Caco-2 (cell line): ENCODE data around the gene C16orf96. TPM values are rescaled to one million over a fixed set of nuclear protein-coding genes. Genes with fewer than 3 reads are reported as not detected.

Experiments
- BruUV-seq: library from RNA; stranded (reverse); fragments of 400-500 nt; replicated peaks from 2 replicates; lab custom pipeline; 2021; lab: Mats Ljungman, UMichigan
- CTCF ChIA-PET: fragments of 300-600 bp; sonication (Branson Sonifier 250); formaldehyde crosslinking; loops from one replicate; lab custom pipeline; 2022; ENCODE audit warnings: antibody characterized with exemption; lab: Charles Lee
- POLR2A ChIA-PET: fragments of 300-600 bp; sonication (Branson Sonifier 250); formaldehyde crosslinking; loops from one replicate; lab custom pipeline; 2022; ENCODE audit warnings: antibody characterized with exemption; lab: Charles Lee
- DNase-seq, 2 experiments: peaks; one replicate each; pipeline versions ENCODE4 v3.0.0 to v3.0.0-alpha.2; 2020 to 2022
- H3K27me3 ChIP-seq: replicated peaks from 2 replicates; pipeline ENCODE4 v1.6.0; 2011; ENCODE audit warnings: low read length; ENCODE audit not compliant: control insufficient read depth, insufficient read depth
- H3K36me3 ChIP-seq: 2 replicates; pipeline ENCODE4 v1.5.1; 2011; ENCODE audit warnings: low read length; ENCODE audit not compliant: control insufficient read depth, insufficient read depth
- H3K4me1 ChIP-seq: fragments of 250-450 bp; sonication (Bioruptor Pico); 2 replicates; pipeline ENCODE4 v1.5.1; 2020; ENCODE audit warnings: mild to moderate bottlenecking
- H3K4me3 ChIP-seq: 2 replicates; pipeline ENCODE4 v1.5.1; 2011; ENCODE audit warnings: low read depth, mild to moderate bottlenecking, control low read depth, low read length
- H3K9me3 ChIP-seq: fragments of 250-450 bp; sonication (Bioruptor Pico); 2 replicates; pipeline ENCODE4 v1.5.1; 2020; ENCODE audit warnings: mild to moderate bottlenecking, moderate library complexity
- H3K27ac Mint-ChIP-seq: one replicate; pipeline ENCODE4 v1.8.0; 2022; ENCODE audit warnings: mixed read lengths; ENCODE audit not compliant: unreplicated experiment
- H3K27me3 Mint-ChIP-seq: one replicate; pipeline ENCODE4 v1.8.0; 2022; ENCODE audit warnings: mixed read lengths; ENCODE audit not compliant: insufficient read depth, unreplicated experiment
- H3K36me3 Mint-ChIP-seq: one replicate; pipeline ENCODE4 v1.8.0; 2022; ENCODE audit warnings: mild to moderate bottlenecking, mixed read lengths; ENCODE audit not compliant: insufficient read depth, unreplicated experiment
- H3K4me1 Mint-ChIP-seq: one replicate; pipeline ENCODE4 v1.8.0; 2022; ENCODE audit warnings: low read depth, mixed read lengths; ENCODE audit not compliant: unreplicated experiment
- H3K4me3 Mint-ChIP-seq: one replicate; pipeline ENCODE4 v1.8.0; 2022; ENCODE audit warnings: mild to moderate bottlenecking, moderate library complexity, mixed read lengths; ENCODE audit not compliant: unreplicated experiment
- H3K9me3 Mint-ChIP-seq: one replicate; pipeline ENCODE4 v1.8.0; 2022; ENCODE audit warnings: mixed read lengths; ENCODE audit not compliant: unreplicated experiment
- CTCF ChIP-seq, 2 experiments: fragments of 200-600 bp in 1 of 2; IDR thresholded peaks; 1 replicate in 1 of 2; 2 replicates in 1 of 2; pipeline versions ENCODE4 v1.5.1 to v1.8.0; 2011 to 2022; ENCODE audit warnings: antibody characterized with exemption in 1 of 2, control low read depth in 1 of 2, inconsistent platforms in 1 of 2, low read depth in 1 of 2, low read length in 1 of 2, mild to moderate bottlenecking in 1 of 2, moderate library complexity in 1 of 2; ENCODE audit not compliant: insufficient read depth in 1 of 2, severe bottlenecking in 1 of 2, unreplicated experiment in 1 of 2
- intact Hi-C: fragments of 100-400 bp; cut with micrococcal nuclease; formaldehyde crosslinking; loops from one replicate; pipeline ENCODE4 v1.10.0; 2022; ENCODE audit not compliant: unreplicated experiment
- total RNA-seq: library from RNA; stranded (reverse); gene quantifications from 2 replicates; pipeline ENCODE4 v1.2.3, GENCODE V29; 2022

The C16orf96 gene
- total RNA-seq, 1 experiment from 2014 or later: 0.11 TPM

- intact Hi-C loops: no loop called here
- DNase-seq: no peak
- no peak overlapping the region for H3K4me3 Mint-ChIP-seq
- TF ChIP-seq CTCF (IDR thresholded peaks at IDR 0.05; ENCODE audit: insufficient read depth in 1 of 2, low read depth in 1 of 2, low read length in 1 of 2, severe bottlenecking in 1 of 2, unreplicated experiment in 1 of 2): no peak
- no peaks in the 10 kb centered on the region for H3K4me1 Mint-ChIP-seq
- H3K27me3 Mint-ChIP-seq: no peaks in the 10 kb centered on the region
- Histone ChIP-seq H3K9me3 (no peaks in the 10 kb centered on the region), H3K4me1 (peaks cover 6% of the 10 kb centered on the region), H3K4me3 (no peak overlapping the region), H3K27me3 (no peaks in the 10 kb centered on the region), H3K36me3 (no peaks in the 10 kb centered on the region; the same call in 1 of the 2 replicates)
- H3K36me3 Mint-ChIP-seq: peaks cover 26% of the 10 kb centered on the region
- ChIA-PET POLR2A (no interaction called here), CTCF (no interaction called here)
- H3K27ac Mint-ChIP-seq: no peak overlapping the region
- BruUV-seq: no TSS peak
- no peaks in the 10 kb centered on the region for H3K9me3 Mint-ChIP-seq
Measured at GRCh38 chr16:4533490-4533889, 22.6 kb upstream of the C16orf96 start.

- Mint-ChIP-seq H3K9me3 (no peaks in the 10 kb centered on the region), H3K4me1 (no peaks in the 10 kb centered on the region), H3K36me3 (peaks cover 34% of the 10 kb centered on the region), H3K4me3 (no peak overlapping the region), H3K27me3 (no peaks in the 10 kb centered on the region), H3K27ac (no peak overlapping the region)
- H3K4me1 ChIP-seq: peaks cover 6% of the 10 kb centered on the region
- ChIA-PET POLR2A (no interaction called here), CTCF (interaction anchor here (0.7 kb wide), 2 partner anchors 24 to 182 kb away, joined by 3 to 5 read pairs; no protein-coding TSS in a partner anchor)
- no TSS peak for BruUV-seq
- no peak overlapping the region for H3K4me3 ChIP-seq
- intact Hi-C loops: no loop called here
- H3K27me3 ChIP-seq: no peaks in the 10 kb centered on the region
- no peak for DNase-seq
- TF ChIP-seq CTCF (IDR thresholded peaks at IDR 0.05; ENCODE audit: insufficient read depth in 1 of 2, low read depth in 1 of 2, low read length in 1 of 2, severe bottlenecking in 1 of 2, unreplicated experiment in 1 of 2): no peak
- no peaks in the 10 kb centered on the region; the same call in 1 of the 2 replicates for H3K36me3 ChIP-seq
- no peaks in the 10 kb centered on the region for H3K9me3 ChIP-seq
Measured at GRCh38 chr16:4534151-4534790, 21.9 kb upstream of the C16orf96 start.

- H3K36me3 Mint-ChIP-seq: peaks cover 39% of the 10 kb centered on the region
- H3K36me3 ChIP-seq: no peaks in the 10 kb centered on the region; the same call in none of the 2 replicates
- ChIA-PET POLR2A (no interaction called here), CTCF (interaction anchor here (0.5 kb wide), 1 partner anchor 15 kb away, joined by 4 read pairs; no protein-coding TSS in a partner anchor)
- no peaks in the 10 kb centered on the region for H3K4me1 Mint-ChIP-seq
- H3K4me3 Mint-ChIP-seq: no peak overlapping the region
- H3K27me3 Mint-ChIP-seq: no peaks in the 10 kb centered on the region
- H3K27me3 ChIP-seq: no peaks in the 10 kb centered on the region
- peaks cover 7% of the 10 kb centered on the region; the same call in 1 of the 2 replicates for H3K9me3 ChIP-seq
- no peak overlapping the region for H3K27ac Mint-ChIP-seq
- H3K4me1 ChIP-seq: peaks cover 6% of the 10 kb centered on the region
- intact Hi-C loops: no loop called here
- no TSS peak for BruUV-seq
- no peak for DNase-seq
- peaks cover 9% of the 10 kb centered on the region for H3K9me3 Mint-ChIP-seq
- no peak for TF ChIP-seq CTCF (IDR thresholded peaks at IDR 0.05; ENCODE audit: insufficient read depth in 1 of 2, low read depth in 1 of 2, low read length in 1 of 2, severe bottlenecking in 1 of 2, unreplicated experiment in 1 of 2)
- no peak overlapping the region for H3K4me3 ChIP-seq
Measured at GRCh38 chr16:4535627-4536108, 20.5 kb upstream of the C16orf96 start.
